ENCODE results near the gene CACNA2D2. TPM values are rescaled to one million over a fixed set of nuclear protein-coding genes. Genes with fewer than 3 reads are reported as not detected.

CACNA2D2 gene
- total RNA-seq, 1 donor: not detected

- no peaks in the 10 kb centered on the region for H4K20me1 ChIP-seq (ENCODE audit: insufficient read depth, low read length)
- H3K27me3 ChIP-seq (ENCODE audit: insufficient read depth, low read length): peaks cover 2% of the 10 kb centered on the region
- no peak overlapping the region for H2AFZ ChIP-seq (ENCODE audit: low read length)
- H3K27ac ChIP-seq (ENCODE audit: low read depth, low read length): no peak overlapping the region
- H3K36me3 ChIP-seq (ENCODE audit: insufficient read depth, low read length): no peaks in the 10 kb centered on the region
- H3K4me2 ChIP-seq (ENCODE audit: insufficient read depth, low read length): no peak overlapping the region
- H3K79me2 ChIP-seq (ENCODE audit: insufficient read depth, low read length): no peaks in the 10 kb centered on the region
- no peak for DNase-seq (ENCODE audit: insufficient read length, low spot score, missing footprints)
- H3K9me3 ChIP-seq (ENCODE audit: low read depth, low read length): no peaks in the 10 kb centered on the region
- no peak for TF ChIP-seq CTCF (IDR thresholded peaks at IDR 0.05; ENCODE audit: extremely low read depth, low read depth, low read length)
- H3K4me3 ChIP-seq (ENCODE audit: insufficient read depth, low read length): no peak overlapping the region
- no peaks in the 10 kb centered on the region for H3K4me1 ChIP-seq (ENCODE audit: insufficient read depth, low read length)
These were observed 37.3 kb downstream of the CACNA2D2 start for GRCh38 chr3:50466177-50466576.

- no peaks in the 10 kb centered on the region for H3K36me3 ChIP-seq (ENCODE audit: insufficient read depth, low read length)
- H3K4me3 ChIP-seq (ENCODE audit: insufficient read depth, low read length): no peak overlapping the region
- no peaks in the 10 kb centered on the region for H3K79me2 ChIP-seq (ENCODE audit: insufficient read depth, low read length)
- peaks cover 4% of the 10 kb centered on the region for H3K27me3 ChIP-seq (ENCODE audit: insufficient read depth, low read length)
- TF ChIP-seq CTCF (IDR thresholded peaks at IDR 0.05; ENCODE audit: extremely low read depth, low read depth, low read length): no peak
- no peak overlapping the region for H3K4me2 ChIP-seq (ENCODE audit: insufficient read depth, low read length)
- no peaks in the 10 kb centered on the region for H4K20me1 ChIP-seq (ENCODE audit: insufficient read depth, low read length)
- H2AFZ ChIP-seq (ENCODE audit: low read length): no peak overlapping the region
- H3K27ac ChIP-seq (ENCODE audit: low read depth, low read length): no peak overlapping the region
- DNase-seq (ENCODE audit: insufficient read length, low spot score, missing footprints): no peak
- no peaks in the 10 kb centered on the region for H3K4me1 ChIP-seq (ENCODE audit: insufficient read depth, low read length)
- H3K9me3 ChIP-seq (ENCODE audit: low read depth, low read length): no peaks in the 10 kb centered on the region
These were observed 38.9 kb downstream of the CACNA2D2 start for GRCh38 chr3:50464569-50464968.

- Histone ChIP-seq H3K4me2 (ENCODE audit: insufficient read depth, low read length) (no peak overlapping the region), H3K9me3 (ENCODE audit: low read depth, low read length) (no peaks in the 10 kb centered on the region), H3K4me3 (ENCODE audit: insufficient read depth, low read length) (no peak overlapping the region), H3K36me3 (ENCODE audit: insufficient read depth, low read length) (no peaks in the 10 kb centered on the region), H2AFZ (ENCODE audit: low read length) (no peak overlapping the region), H3K27me3 (ENCODE audit: insufficient read depth, low read length) (peaks cover 4% of the 10 kb centered on the region), H3K27ac (ENCODE audit: low read depth, low read length) (no peak overlapping the region), H3K79me2 (ENCODE audit: insufficient read depth, low read length) (no peaks in the 10 kb centered on the region), H4K20me1 (ENCODE audit: insufficient read depth, low read length) (no peaks in the 10 kb centered on the region), H3K4me1 (ENCODE audit: insufficient read depth, low read length) (no peaks in the 10 kb centered on the region)
- DNase-seq (ENCODE audit: insufficient read length, low spot score, missing footprints): no peak
- no peak for TF ChIP-seq CTCF (IDR thresholded peaks at IDR 0.05; ENCODE audit: extremely low read depth, low read depth, low read length)
These were observed 43.6 kb downstream of the CACNA2D2 start for GRCh38 chr3:50459785-50460184.

- no peak for DNase-seq (ENCODE audit: insufficient read length, low spot score, missing footprints)
- no peak for TF ChIP-seq CTCF (IDR thresholded peaks at IDR 0.05; ENCODE audit: extremely low read depth, low read depth, low read length)
- Histone ChIP-seq H3K4me1 (ENCODE audit: insufficient read depth, low read length) (no peaks in the 10 kb centered on the region), H3K79me2 (ENCODE audit: insufficient read depth, low read length) (no peaks in the 10 kb centered on the region), H3K4me3 (ENCODE audit: insufficient read depth, low read length) (no peak overlapping the region), H3K4me2 (ENCODE audit: insufficient read depth, low read length) (no peak overlapping the region), H3K9me3 (ENCODE audit: low read depth, low read length) (no peaks in the 10 kb centered on the region), H3K27ac (ENCODE audit: low read depth, low read length) (no peak overlapping the region), H4K20me1 (ENCODE audit: insufficient read depth, low read length) (no peaks in the 10 kb centered on the region), H3K27me3 (ENCODE audit: insufficient read depth, low read length) (peaks cover 4% of the 10 kb centered on the region), H2AFZ (ENCODE audit: low read length) (no peak overlapping the region), H3K36me3 (ENCODE audit: insufficient read depth, low read length) (no peaks in the 10 kb centered on the region)
These were observed 45.4 kb downstream of the CACNA2D2 start for GRCh38 chr3:50457988-50458387.
